Naive B cell (primary cell): ENCODE measurements around the gene SMOC2. TPM values are rescaled to one million over a fixed set of nuclear protein-coding genes. Genes with fewer than 3 reads are reported as not detected.

Experiments used
- ATAC-seq, 2 donors: fragments of 150-1000 bp; cut with Tn5 transposase; 2 replicates each; pipeline ENCODE4 v1.10.0; 2021; ENCODE audit warnings: low read depth in 2 of 2, mild to moderate bottlenecking in 2 of 2, moderate library complexity in 2 of 2
- DNase-seq: peaks from one replicate; pipeline ENCODE4 v3.0.0; 2022
- H3K27ac Mint-ChIP-seq, 6 donors: one replicate each; pipeline ENCODE4 v1.8.0; 2020 to 2022; ENCODE audit warnings: mild to moderate bottlenecking in 6 of 6, mixed read lengths in 6 of 6, moderate library complexity in 5 of 6, inconsistent platforms in 2 of 6
- H3K27me3 Mint-ChIP-seq, 3 donors: one replicate each; pipeline ENCODE4 v1.8.0; 2021 to 2022; ENCODE audit warnings: mixed read lengths in 3 of 3, mild to moderate bottlenecking in 1 of 3
- H3K36me3 Mint-ChIP-seq, 2 donors: one replicate each; pipeline ENCODE4 v1.8.0; 2020 to 2022; ENCODE audit warnings: mixed read lengths in 2 of 2, inconsistent platforms in 1 of 2, mild to moderate bottlenecking in 1 of 2
- H3K4me1 Mint-ChIP-seq, 3 donors: one replicate each; pipeline ENCODE4 v1.8.0; 2020 to 2022; ENCODE audit warnings: mixed read lengths in 3 of 3, inconsistent platforms in 1 of 3, mild to moderate bottlenecking in 1 of 3, moderate library complexity in 1 of 3
- H3K4me3 Mint-ChIP-seq, 8 donors: one replicate each; pipeline ENCODE4 v1.8.0; 2020 to 2022; ENCODE audit warnings: mild to moderate bottlenecking in 8 of 8, mixed read lengths in 8 of 8, moderate library complexity in 8 of 8, inconsistent platforms in 2 of 8
- H3K9me3 Mint-ChIP-seq, 7 donors: one replicate each; pipeline ENCODE4 v1.8.0; 2020 to 2022; ENCODE audit warnings: mixed read lengths in 7 of 7, mild to moderate bottlenecking in 5 of 7, inconsistent platforms in 2 of 7, moderate library complexity in 1 of 7
- polyA plus RNA-seq, 6 donors: library from polyadenylated mRNA; unstranded; fragments of 300-500 nt; fragmentation: Illumina TruSeq; gene quantifications; one replicate each; pipeline ENCODE4 v1.2.3, GENCODE V29; 2021; ENCODE audit warnings: low read depth in 6 of 6

Gene SMOC2
- polyA plus RNA-seq, 6 donors from 2014 or later, result 0.12 to 0.34 (median 0.13) TPM; not detected in 2

DNA sequence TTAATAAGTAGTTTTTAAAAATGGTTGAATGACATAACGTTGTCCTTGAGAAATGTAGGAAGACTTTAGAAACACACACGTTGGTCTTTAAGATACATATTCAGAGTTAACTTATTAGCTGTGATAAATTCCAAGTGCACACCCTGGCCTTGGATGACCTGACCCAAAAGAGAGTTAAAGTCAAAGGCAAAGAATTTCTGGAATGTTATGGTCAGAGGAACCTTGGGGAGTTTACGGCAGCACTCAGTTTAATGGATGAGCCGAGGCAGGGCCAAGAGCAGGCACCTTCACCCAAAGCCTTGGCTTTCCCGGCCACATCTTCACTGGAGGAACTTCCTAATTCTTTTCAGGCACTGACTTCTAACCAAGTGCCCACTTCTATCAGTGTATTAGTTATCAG lies 200.5 kb downstream of the SMOC2 start:
- peaks cover 0 to 5% (median 0%) of the 10 kb centered on the region in 7 donors for H3K9me3 Mint-ChIP-seq
- H3K27me3 Mint-ChIP-seq, result peaks cover 0 to 12% (median 10%) of the 10 kb centered on the region in 3 donors
- no peak overlapping the region for H3K27ac Mint-ChIP-seq
- H3K36me3 Mint-ChIP-seq, result no peaks in the 10 kb centered on the region
- H3K4me3 Mint-ChIP-seq, result no peak overlapping the region
- H3K4me1 Mint-ChIP-seq, result no peaks in the 10 kb centered on the region
- no peak for ATAC-seq
- no peak for DNase-seq

GRCh38 chr6:168643401-168643800 lies 202.4 kb downstream of the SMOC2 start:
- ATAC-seq (no peak), DNase-seq (no peak)
- Mint-ChIP-seq H3K9me3 (peaks cover 0 to 5% (median 0%) of the 10 kb centered on the region in 7 donors), H3K4me1 (no peaks in the 10 kb centered on the region), H3K36me3 (no peaks in the 10 kb centered on the region), H3K27ac (no peak overlapping the region), H3K27me3 (peaks cover 3 to 8% (median 7%) of the 10 kb centered on the region in 3 donors), H3K4me3 (no peak overlapping the region)

DNA sequence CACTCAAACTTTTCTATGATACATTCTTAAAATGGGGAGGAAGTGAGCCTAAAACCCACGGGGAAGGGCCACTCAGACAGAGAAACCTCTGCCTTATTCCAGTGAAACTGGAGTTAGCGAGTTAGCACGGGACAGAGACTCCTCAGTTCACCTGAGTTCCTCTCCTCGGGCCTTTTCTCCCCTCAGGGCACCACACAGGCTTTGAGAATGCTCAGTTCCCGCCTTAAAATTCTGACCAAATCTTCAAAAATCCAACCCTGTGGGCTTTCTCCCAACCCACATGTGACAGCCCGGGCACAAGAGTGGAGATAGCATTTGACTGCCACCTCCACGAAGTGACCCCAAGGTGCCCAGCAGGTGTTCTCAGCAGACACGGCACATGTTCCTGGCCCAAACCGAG lies 204.3 kb downstream of the SMOC2 start:
- H3K9me3 Mint-ChIP-seq, result no peaks in the 10 kb centered on the region
- no peaks in the 10 kb centered on the region for H3K36me3 Mint-ChIP-seq
- no peak overlapping the region for H3K4me3 Mint-ChIP-seq
- no peak for DNase-seq
- peaks cover under 1 to 9% (median 3%) of the 10 kb centered on the region in 3 donors for H3K27me3 Mint-ChIP-seq
- ATAC-seq, result no peak
- H3K4me1 Mint-ChIP-seq, result no peaks in the 10 kb centered on the region
- H3K27ac Mint-ChIP-seq, result no peak overlapping the region

GRCh38 chr6:168647271-168647670 lies 206.3 kb downstream of the SMOC2 start:
- no peak for ATAC-seq
- Mint-ChIP-seq H3K4me1 (no peaks in the 10 kb centered on the region), H3K27ac (no peak overlapping the region)

DNA sequence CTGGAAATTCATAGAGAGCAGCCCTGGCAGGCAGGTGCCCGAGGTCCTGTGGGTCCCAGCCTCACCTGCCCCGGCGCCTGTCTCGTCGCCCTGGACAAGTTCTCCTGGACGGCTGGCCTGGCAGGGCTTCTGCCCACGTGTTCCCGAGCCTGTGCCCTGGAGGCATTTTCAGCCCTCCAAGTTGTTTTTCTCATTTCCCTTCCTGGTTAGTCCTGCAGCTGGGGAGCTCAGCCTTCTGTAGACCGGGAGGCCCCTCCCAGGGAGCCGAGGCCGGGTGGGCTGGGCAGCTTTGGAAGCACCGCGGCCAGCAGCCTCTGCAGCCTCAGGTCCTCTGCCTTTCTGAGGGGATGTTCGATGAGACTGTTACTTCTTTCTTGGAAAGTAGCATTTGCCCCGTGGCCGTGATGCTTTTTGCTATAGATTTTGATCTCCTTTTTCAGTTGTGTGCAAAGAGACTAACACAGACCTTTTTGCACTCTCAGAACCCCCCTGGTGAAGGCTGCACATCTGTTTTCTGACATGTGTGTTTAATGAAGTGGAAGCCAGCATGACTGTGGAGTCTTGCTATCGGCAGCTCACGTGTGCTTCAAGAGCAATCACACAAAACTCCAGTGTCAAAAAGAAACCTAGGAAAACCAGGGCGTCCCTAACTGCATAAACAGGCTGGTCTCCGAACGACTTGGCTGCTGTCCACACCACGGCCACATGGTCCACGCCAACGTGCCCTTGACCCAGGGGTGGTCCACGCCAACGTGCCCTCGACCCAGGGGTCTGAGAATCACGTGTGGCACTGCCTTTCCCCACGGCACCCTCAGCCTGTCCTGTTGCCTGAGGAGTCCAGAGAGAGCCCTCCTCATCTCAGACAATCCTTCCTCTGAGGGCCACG lies 207.5 kb downstream of the SMOC2 start:
- H3K36me3 Mint-ChIP-seq, result no peaks in the 10 kb centered on the region
- peaks cover 0 to 9% (median 3%) of the 10 kb centered on the region in 3 donors for H3K27me3 Mint-ChIP-seq
- H3K9me3 Mint-ChIP-seq, result no peaks in the 10 kb centered on the region
- no peak for DNase-seq
- no peaks in the 10 kb centered on the region for H3K4me1 Mint-ChIP-seq
- no peak overlapping the region for H3K27ac Mint-ChIP-seq
- no peak for ATAC-seq
- peak overlapping the region in 1 of 8 donors; percentile 52 for H3K4me3 Mint-ChIP-seq

More at GRCh38 chr6:168647271-168647670, 206.3 kb downstream of the SMOC2 start:
- H3K27me3 Mint-ChIP-seq, result peaks cover 0 to 9% (median 3%) of the 10 kb centered on the region in 3 donors
- no peak for DNase-seq
- no peaks in the 10 kb centered on the region for H3K9me3 Mint-ChIP-seq
- no peak overlapping the region for H3K4me3 Mint-ChIP-seq
- H3K36me3 Mint-ChIP-seq, result no peaks in the 10 kb centered on the region

DNA sequence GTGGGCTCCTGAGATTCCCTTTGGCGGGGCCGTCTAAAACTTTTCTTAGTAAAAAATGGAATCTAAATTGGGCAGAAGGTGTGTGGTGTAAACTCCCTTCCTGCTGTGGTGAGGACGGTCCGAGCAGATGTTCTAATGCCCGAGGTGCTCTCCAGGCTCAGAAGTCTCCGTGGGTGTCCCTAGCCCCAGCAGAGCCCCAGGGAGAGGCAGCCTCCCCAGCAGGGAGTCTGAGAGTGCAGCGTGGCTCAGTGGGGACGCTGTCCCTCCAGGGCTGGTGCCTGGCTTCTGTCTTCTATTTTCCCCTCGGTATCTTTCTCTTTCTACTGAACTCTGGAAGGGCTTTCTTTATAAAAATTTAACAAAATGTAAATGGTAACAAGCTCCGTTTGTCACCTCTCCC lies 208.2 kb downstream of the SMOC2 start:
- H3K9me3 Mint-ChIP-seq, result no peaks in the 10 kb centered on the region
- H3K27me3 Mint-ChIP-seq, result peaks cover 0 to 9% (median 3%) of the 10 kb centered on the region in 3 donors
- ATAC-seq (no peak), DNase-seq (no peak)
- H3K4me3 Mint-ChIP-seq, result no peak overlapping the region
- no peaks in the 10 kb centered on the region for H3K4me1 Mint-ChIP-seq
- no peaks in the 10 kb centered on the region for H3K36me3 Mint-ChIP-seq
- H3K27ac Mint-ChIP-seq, result no peak overlapping the region

DNA sequence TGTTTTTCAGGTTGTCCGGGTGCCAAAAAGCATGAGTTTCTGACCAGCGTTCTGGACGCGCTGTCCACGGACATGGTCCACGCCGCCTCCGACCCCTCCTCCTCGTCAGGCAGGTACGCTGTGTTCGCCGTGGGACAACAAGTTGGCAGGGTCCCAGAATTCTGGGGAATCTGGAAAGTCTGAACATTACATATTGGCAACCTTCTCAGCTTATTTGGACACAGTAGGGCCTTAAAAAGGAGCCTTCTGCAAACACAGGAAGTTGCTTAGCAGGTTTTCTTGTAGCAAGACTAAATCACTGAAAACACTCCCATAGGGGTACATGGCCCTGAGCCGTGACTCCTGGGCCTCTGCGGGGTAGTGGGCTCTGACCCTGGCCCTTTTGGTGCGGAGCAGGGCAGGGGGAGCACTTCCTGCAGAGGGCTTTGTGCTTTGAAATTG lies 209.7 kb downstream of the SMOC2 start:
- no peak for DNase-seq
- Mint-ChIP-seq H3K27me3 (peaks cover 0 to 9% (median 3%) of the 10 kb centered on the region in 3 donors), H3K27ac (no peak overlapping the region), H3K36me3 (no peaks in the 10 kb centered on the region), H3K4me3 (no peak overlapping the region), H3K4me1 (no peaks in the 10 kb centered on the region), H3K9me3 (peaks cover 0 to 1% (median 0%) of the 10 kb centered on the region in 7 donors)
- ATAC-seq, result no peak

DNA sequence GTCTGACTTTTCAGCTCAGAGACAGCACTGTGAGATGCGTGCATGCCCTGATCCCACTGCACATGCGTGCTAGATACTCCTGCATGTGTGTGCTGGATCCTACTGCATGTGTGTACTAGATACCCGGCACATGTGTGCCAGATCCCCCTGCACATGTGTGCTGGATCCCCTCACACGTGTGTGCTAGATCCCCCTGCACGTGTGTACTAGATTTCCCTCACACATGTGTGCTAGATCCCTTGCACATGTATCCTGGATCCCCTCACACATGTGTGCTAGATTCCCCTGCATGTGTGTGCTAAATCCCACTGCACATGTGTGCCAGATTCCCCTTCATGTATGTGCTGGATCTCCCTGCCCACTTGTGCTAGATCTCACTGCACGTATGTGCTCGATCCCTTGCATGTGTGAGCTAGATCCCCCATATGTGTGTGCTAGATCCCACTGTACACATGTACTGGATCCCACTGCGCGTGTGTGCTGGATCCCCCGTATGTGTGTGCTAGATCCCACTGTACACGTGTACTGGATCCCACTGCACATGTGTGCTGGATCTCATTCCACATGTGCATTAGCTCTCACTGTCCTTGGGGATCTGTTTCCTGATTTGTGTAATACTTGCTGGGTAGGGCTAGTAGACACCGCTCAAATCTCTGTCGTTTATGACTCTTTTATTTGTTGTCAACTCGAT lies 214.6 kb downstream of the SMOC2 start:
- Mint-ChIP-seq H3K36me3 (no peaks in the 10 kb centered on the region), H3K27me3 (no peaks in the 10 kb centered on the region), H3K27ac (no peak overlapping the region), H3K4me3 (no peak overlapping the region), H3K4me1 (no peaks in the 10 kb centered on the region), H3K9me3 (peaks cover 0 to 28% (median 12%) of the 10 kb centered on the region in 7 donors)
- no peak for ATAC-seq
- no peak for DNase-seq

GRCh38 chr6:168658059-168658458 lies 217.1 kb downstream of the SMOC2 start:
- peaks cover 0 to 37% (median 12%) of the 10 kb centered on the region in 7 donors for H3K9me3 Mint-ChIP-seq
- peaks cover 0 to 5% (median 0%) of the 10 kb centered on the region in 3 donors for H3K27me3 Mint-ChIP-seq
- no peaks in the 10 kb centered on the region for H3K36me3 Mint-ChIP-seq
- no peak for ATAC-seq
- no peak overlapping the region for H3K4me3 Mint-ChIP-seq
- H3K27ac Mint-ChIP-seq, result no peak overlapping the region
- H3K4me1 Mint-ChIP-seq, result no peaks in the 10 kb centered on the region
- no peak for DNase-seq

GRCh38 chr6:168660400-168660945 lies 219.5 kb downstream of the SMOC2 start:
- Mint-ChIP-seq H3K27ac (no peak overlapping the region), H3K4me1 (no peaks in the 10 kb centered on the region), H3K9me3 (peaks cover 0 to 39% (median 12%) of the 10 kb centered on the region in 7 donors), H3K27me3 (peaks cover 0 to 5% (median 0%) of the 10 kb centered on the region in 3 donors), H3K36me3 (no peaks in the 10 kb centered on the region), H3K4me3 (no peak overlapping the region)
- DNase-seq (no peak), ATAC-seq (no peak)

- ATAC-seq (no peak), DNase-seq (no peak)
- no peak overlapping the region for H3K4me3 Mint-ChIP-seq
- H3K36me3 Mint-ChIP-seq, result no peaks in the 10 kb centered on the region
- peaks cover 0 to 5% (median 0%) of the 10 kb centered on the region in 3 donors for H3K27me3 Mint-ChIP-seq
- H3K4me1 Mint-ChIP-seq, result no peaks in the 10 kb centered on the region
- no peak overlapping the region for H3K27ac Mint-ChIP-seq
- peaks cover 0 to 31% (median 9%) of the 10 kb centered on the region in 7 donors for H3K9me3 Mint-ChIP-seq
Measured at GRCh38 chr6:168662301-168662936, 221.4 kb downstream of the SMOC2 start.

GRCh38 chr6:168663041-168663440 lies 222.1 kb downstream of the SMOC2 start:
- no peak for ATAC-seq
- no peaks in the 10 kb centered on the region for H3K4me1 Mint-ChIP-seq
- peak overlapping the region in 1 of 6 donors; percentile 6 for H3K27ac Mint-ChIP-seq
- no peaks in the 10 kb centered on the region for H3K36me3 Mint-ChIP-seq
- no peak overlapping the region for H3K4me3 Mint-ChIP-seq
- DNase-seq, result no peak
- H3K9me3 Mint-ChIP-seq, result peaks cover 0 to 28% (median 5%) of the 10 kb centered on the region in 7 donors
- H3K27me3 Mint-ChIP-seq, result peaks cover 0 to 5% (median 0%) of the 10 kb centered on the region in 3 donors

DNA sequence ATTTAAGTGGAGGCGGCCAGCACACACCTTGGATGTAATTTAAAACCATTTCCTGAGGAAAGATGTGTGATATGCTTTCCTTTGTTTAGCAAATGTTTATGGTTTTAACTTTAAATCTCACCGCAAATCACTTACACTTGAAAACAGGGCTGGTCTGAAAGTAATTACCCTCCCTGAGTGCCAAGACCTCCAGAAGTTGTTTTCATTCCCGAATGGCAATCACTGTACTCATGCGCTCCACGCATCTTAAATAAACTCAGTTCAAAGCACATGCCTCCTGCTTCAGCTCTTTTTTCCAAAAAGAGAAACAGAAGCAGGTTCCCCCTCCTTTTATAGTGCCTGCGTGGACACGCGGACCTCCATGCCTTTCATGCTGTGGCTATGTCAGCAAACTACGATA lies 224.0 kb downstream of the SMOC2 start:
- Mint-ChIP-seq H3K9me3 (peaks cover 0 to 14% (median 2%) of the 10 kb centered on the region in 7 donors), H3K27me3 (peaks cover 0 to 5% (median 0%) of the 10 kb centered on the region in 3 donors), H3K4me1 (no peaks in the 10 kb centered on the region), H3K36me3 (no peaks in the 10 kb centered on the region), H3K27ac (no peak overlapping the region), H3K4me3 (no peak overlapping the region)
- DNase-seq (no peak), ATAC-seq (no peak)
